GM12891 (cell line): ENCODE measurements around the gene IQGAP2.

Source experiments
- POLR2A ChIP-seq: IDR thresholded peaks from 2 replicates; pipeline ENCODE4 v1.6.1; 2011; ENCODE audit warnings: low read depth, low read length, control low read depth
- POLR2AphosphoS5 ChIP-seq: IDR thresholded peaks from 2 replicates; pipeline ENCODE4 v1.6.1; 2011; ENCODE audit warnings: low read depth, low read length, control low read depth

DNA sequence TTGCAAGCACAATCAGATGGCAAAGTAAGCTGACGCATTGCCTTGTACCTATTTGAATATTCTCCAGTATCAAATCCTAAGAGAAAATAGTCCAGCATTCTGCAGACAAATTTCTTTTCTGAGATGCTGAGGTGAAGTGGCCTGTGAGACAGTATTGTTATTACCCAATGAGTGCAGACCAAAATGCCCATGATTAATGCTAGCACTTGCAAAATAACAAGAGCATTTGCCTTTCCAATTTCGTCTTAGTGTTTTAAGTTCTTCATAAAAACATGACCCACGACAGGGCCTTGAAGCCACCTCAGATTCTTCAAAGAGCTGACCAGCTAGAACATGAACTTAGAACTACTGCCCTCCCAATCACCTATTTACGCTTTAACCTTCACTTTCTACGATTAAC is 2.6 kb upstream of the IQGAP2 start:
- TF ChIP-seq POLR2AphosphoS5 (no peak), POLR2A (no peak)
